H1 (cell line): ENCODE data around the gene ITIH1. TPM values are rescaled to one million over a fixed set of nuclear protein-coding genes. Genes with fewer than 3 reads are reported as not detected.

Experiments
- CTCF ChIA-PET: fragments of 300-600 bp; sonication (Branson Sonifier 250); formaldehyde crosslinking; loops from one replicate; lab custom pipeline; 2021; ENCODE audit not compliant: partially characterized antibody; lab: Charles Lee
- POLR2A ChIA-PET: fragments of 300-600 bp; sonication (Branson Sonifier 250); formaldehyde crosslinking; loops from one replicate; lab custom pipeline; 2021; ENCODE audit warnings: inconsistent platforms; ENCODE audit not compliant: partially characterized antibody; lab: Charles Lee
- DNase-seq, 2 experiments: peaks; one replicate each; pipeline versions ENCODE4 v3.0.0 to v3.0.0-alpha.2; 2010 to 2022; ENCODE audit warnings: low spot score in 2 of 2, low read depth in 1 of 2, mixed read lengths in 1 of 2
- FAIRE-seq: peaks from 2 replicates; lab custom pipeline; 2011; peaks lifted over from hg19 to GRCh38; lab: Jason Lieb, UNC
- H2AFZ ChIP-seq: 2 replicates; pipeline ENCODE4 v1.8.1; 2012; ENCODE audit warnings: low read length, inconsistent platforms
- H2AK5ac ChIP-seq: 2 replicates; pipeline ENCODE4 v1.6.1; 2013; ENCODE audit warnings: low read depth, low read length
- H2BK120ac ChIP-seq: replicated peaks from 2 replicates; pipeline ENCODE3; 2013; ENCODE audit warnings: low read depth, low read length, inconsistent platforms
- H2BK12ac ChIP-seq: 2 replicates; pipeline ENCODE4 v1.6.1; 2013; ENCODE audit warnings: low read depth, low read length
- H2BK15ac ChIP-seq: 2 replicates; pipeline ENCODE4 v1.6.1; 2013; ENCODE audit warnings: low read length
- H2BK20ac ChIP-seq: 2 replicates; pipeline ENCODE4 v1.6.1; 2013; ENCODE audit warnings: low read length
- H2BK5ac ChIP-seq: 2 replicates; pipeline ENCODE4 v1.6.1; 2013; ENCODE audit warnings: low read depth, low read length
- H3K14ac ChIP-seq: 2 replicates; pipeline ENCODE4 v1.6.1; 2013; ENCODE audit warnings: inconsistent platforms; ENCODE audit not compliant: insufficient read length
- H3K18ac ChIP-seq: 2 replicates; pipeline ENCODE4 v1.6.1; 2013; ENCODE audit warnings: low read length; ENCODE audit errors: extremely low read depth
- H3K23ac ChIP-seq: 2 replicates; pipeline ENCODE4 v1.6.1; 2013; ENCODE audit warnings: inconsistent platforms; ENCODE audit not compliant: insufficient read length
- H3K23me2 ChIP-seq: 2 replicates; pipeline ENCODE4 v1.6.1; 2013; ENCODE audit warnings: low read depth, low read length
- H3K27ac ChIP-seq: 2 replicates; pipeline ENCODE4 v1.6.1; 2011; ENCODE audit warnings: low read depth, low read length, inconsistent platforms
- H3K27me3 ChIP-seq, 4 experiments: replicated peaks in 1 of 4; 1 replicate in 1 of 4; 2 replicates in 3 of 4; pipeline versions ENCODE4 v1.6.1 to v1.8.1; 2011 to 2013; ENCODE audit warnings: low read length in 3 of 4, mild to moderate bottlenecking in 3 of 4, inconsistent platforms in 2 of 4, mixed read lengths in 2 of 4, moderate library complexity in 1 of 4; ENCODE audit not compliant: control insufficient read depth in 3 of 4, insufficient read depth in 3 of 4; ENCODE audit errors: extremely low read depth in 1 of 4
- H3K36me3 ChIP-seq, 4 experiments: 2 replicates each; pipeline versions ENCODE4 v1.6.1 to v1.8.1; 2011 to 2013; ENCODE audit warnings: mild to moderate bottlenecking in 4 of 4, low read length in 3 of 4, moderate library complexity in 2 of 4, control low read depth in 1 of 4, inconsistent platforms in 1 of 4; ENCODE audit not compliant: insufficient read depth in 4 of 4, control insufficient read depth in 2 of 4
- H3K4ac ChIP-seq: replicated peaks from 2 replicates; pipeline ENCODE3; 2013; ENCODE audit warnings: low read length, low read depth, mixed read lengths, inconsistent platforms; ENCODE audit not compliant: insufficient read length
- H3K4me1 ChIP-seq, 4 experiments: replicated peaks in 1 of 4; 1 replicate in 1 of 4; 2 replicates in 3 of 4; pipeline versions ENCODE4 v1.6.1 to v1.8.1; 2011 to 2013; ENCODE audit warnings: low read length in 3 of 4, inconsistent platforms in 2 of 4, mixed read lengths in 1 of 4; ENCODE audit not compliant: insufficient read depth in 4 of 4, control insufficient read depth in 3 of 4
- H3K4me2 ChIP-seq, 2 experiments: 2 replicates each; pipeline versions ENCODE4 v1.6.1 to v1.8.1; 2011 to 2013; ENCODE audit warnings: low read depth in 2 of 2, low read length in 2 of 2, control low read depth in 1 of 2, inconsistent platforms in 1 of 2, mild to moderate bottlenecking in 1 of 2; ENCODE audit not compliant: insufficient read depth in 1 of 2
- H3K4me3 ChIP-seq, 4 experiments: fragments of 200-600, 300-600 bp in 1 of 4; sonication (generic), shearing (Covaris generic), sonication (Bioruptor Twin) in 1 of 4; 2 replicates each; pipeline versions ENCODE4 v1.5.1 to v1.8.1; 2011 to 2016; ENCODE audit warnings: low read length in 4 of 4, low read depth in 3 of 4, control low read depth in 2 of 4, inconsistent platforms in 2 of 4, mild to moderate bottlenecking in 2 of 4, mixed read lengths in 1 of 4, moderate library complexity in 1 of 4; ENCODE audit not compliant: insufficient read depth in 2 of 4; ENCODE audit errors: extremely low read depth in 1 of 4
- H3K56ac ChIP-seq: replicated peaks from 2 replicates; pipeline ENCODE3; 2013; ENCODE audit warnings: low read depth, mild to moderate bottlenecking, mixed read lengths, low read length, inconsistent platforms; ENCODE audit not compliant: insufficient read length
- H3K79me1 ChIP-seq: 2 replicates; pipeline ENCODE4 v1.6.1; 2013; ENCODE audit warnings: low read depth, low read length, control low read depth
- H3K79me2 ChIP-seq, 2 experiments: 2 replicates each; pipeline versions ENCODE4 v1.6.1 to v1.8.1; 2012 to 2013; ENCODE audit warnings: low read length in 2 of 2, mild to moderate bottlenecking in 2 of 2, inconsistent platforms in 1 of 2; ENCODE audit not compliant: insufficient read depth in 2 of 2, control insufficient read depth in 1 of 2
- H3K9ac ChIP-seq, 4 experiments: replicated peaks in 1 of 4; 1 replicate in 1 of 4; 2 replicates in 3 of 4; pipeline versions ENCODE4 v1.6.1 to v1.8.1; 2011 to 2013; ENCODE audit warnings: low read depth in 3 of 4, low read length in 3 of 4, control low read depth in 2 of 4, mild to moderate bottlenecking in 2 of 4, moderate library complexity in 2 of 4, inconsistent platforms in 1 of 4; ENCODE audit errors: extremely low read depth in 1 of 4
- H3K9me3 ChIP-seq, 2 experiments: 2 replicates each; pipeline versions ENCODE4 v1.6.1 to v1.8.1; 2012 to 2013; ENCODE audit warnings: mild to moderate bottlenecking in 2 of 2, moderate library complexity in 2 of 2, control low read depth in 1 of 2, inconsistent platforms in 1 of 2, low read depth in 1 of 2, low read length in 1 of 2, mixed read lengths in 1 of 2; ENCODE audit not compliant: insufficient read depth in 2 of 2
- H4K20me1 ChIP-seq, 2 experiments: replicated peaks in 1 of 2; 2 replicates each; pipeline versions ENCODE3 to v1.8.1; 2011 to 2013; ENCODE audit warnings: inconsistent platforms in 2 of 2, low read length in 2 of 2, mild to moderate bottlenecking in 1 of 2; ENCODE audit not compliant: insufficient read depth in 2 of 2, control insufficient read depth in 1 of 2
- H4K5ac ChIP-seq: 2 replicates; pipeline ENCODE4 v1.6.1; 2013; ENCODE audit warnings: low read length, low read depth, mixed read lengths, inconsistent platforms; ENCODE audit not compliant: insufficient read length
- H4K8ac ChIP-seq: 2 replicates; pipeline ENCODE4 v1.8.0; 2013; ENCODE audit warnings: mild to moderate bottlenecking, moderate library complexity, low read length, inconsistent platforms; ENCODE audit not compliant: insufficient read depth; ENCODE audit errors: extremely low read depth
- H4K91ac ChIP-seq: replicated peaks from 2 replicates; pipeline ENCODE3; 2013; ENCODE audit warnings: low read length, mixed read lengths, inconsistent platforms; ENCODE audit not compliant: insufficient read length
- BCL11A ChIP-seq, 2 experiments: IDR thresholded peaks; one replicate each; pipeline ENCODE4 v1.6.1; 2011; ENCODE audit warnings: low read depth in 2 of 2, low read length in 2 of 2, mild to moderate bottlenecking in 2 of 2
- CEBPB ChIP-seq: IDR thresholded peaks from 2 replicates; pipeline ENCODE4 v1.6.1; 2012; ENCODE audit warnings: low read depth, low read length
- CHD2 ChIP-seq: IDR thresholded peaks from 2 replicates; pipeline ENCODE4 v1.6.1; 2012; ENCODE audit warnings: low read length, improper control_type of control experiment
- EP300 ChIP-seq, 2 experiments: IDR thresholded peaks; 1 replicate in 1 of 2; 2 replicates in 1 of 2; pipeline ENCODE4 v1.6.1; 2011 to 2012; ENCODE audit warnings: low read depth in 2 of 2, low read length in 2 of 2, mild to moderate bottlenecking in 2 of 2, borderline replicate concordance in 1 of 2, inconsistent platforms in 1 of 2, moderate library complexity in 1 of 2
- GABPA ChIP-seq: IDR thresholded peaks from 2 replicates; pipeline ENCODE4 v1.6.1; 2011; ENCODE audit warnings: mild to moderate bottlenecking, low read length, moderate library complexity, borderline replicate concordance; ENCODE audit not compliant: insufficient read depth
- HDAC2 ChIP-seq, 2 experiments: fragments of 300-600 bp in 1 of 2; sonication (generic) in 1 of 2; IDR thresholded peaks; 2 replicates each; pipeline ENCODE4 v1.6.1; 2011 to 2012; ENCODE audit warnings: low read depth in 2 of 2, low read length in 2 of 2, mild to moderate bottlenecking in 2 of 2, moderate library complexity in 2 of 2, borderline replicate concordance in 1 of 2, inconsistent platforms in 1 of 2
- JUND ChIP-seq: IDR thresholded peaks from 2 replicates; pipeline ENCODE4 v1.6.1; 2011; ENCODE audit warnings: mild to moderate bottlenecking, improper control_type of control experiment, low read length
- MAFK ChIP-seq: IDR thresholded peaks from 2 replicates; pipeline ENCODE4 v1.6.1; 2012; ENCODE audit warnings: low read depth, mild to moderate bottlenecking, improper control_type of control experiment, low read length
- SIN3A ChIP-seq, 2 experiments: IDR thresholded peaks in 1 of 2; conservative IDR thresholded peaks in 1 of 2; 2 replicates each; pipeline ENCODE4 v1.6.1; 2011 to 2012; ENCODE audit warnings: low read length in 2 of 2, improper control_type of control experiment in 1 of 2, low read depth in 1 of 2, mild to moderate bottlenecking in 1 of 2
- SRF ChIP-seq: IDR thresholded peaks from 2 replicates; pipeline ENCODE4 v1.6.1; 2011; ENCODE audit warnings: mild to moderate bottlenecking, low read depth, low read length, moderate library complexity
- ZNF274 ChIP-seq: IDR thresholded peaks from 2 replicates; pipeline ENCODE4 v1.7.0; 2012; ENCODE audit warnings: low read length, borderline replicate concordance; ENCODE audit errors: extremely low read depth
- WGBS, 2 experiments: shearing (Covaris generic) in 1 of 2; methylation state at CpG; one replicate each; pipeline versions ENCODE4 v1.1.6 to v1.1.7; 2013 to 2015; ENCODE audit warnings: low lambda C conversion rate in 2 of 2, mixed read lengths in 2 of 2, inconsistent platforms in 1 of 2, low coverage in 1 of 2, missing lambda C conversion rate in 1 of 2; ENCODE audit not compliant: insufficient replicate concordance in 2 of 2, insufficient coverage in 1 of 2, insufficient read length in 1 of 2; ENCODE audit errors: extremely low coverage in 1 of 2, missing lambda C conversion rate in 1 of 2; 5-methylcytosine and 5-hydroxymethylcytosine counted together
- polyA plus RNA-seq, 7 experiments: library from polyadenylated mRNA; depleted of rRNA in 3 of 7; stranded (reverse) in 5 of 7; unstranded in 2 of 7; fragments of >200 nt in 5 of 7; fragments of 200-250 nt in 2 of 7; gene quantifications; 1 replicate in 5 of 7; 2 replicates in 1 of 7; 4 replicates in 1 of 7; pipeline versions ENCODE4 v1.2.1 to v1.2.3, GENCODE V29; 2011 to 2013; ENCODE audit warnings: missing spikeins in 2 of 7, mixed read lengths in 2 of 7
- total RNA-seq: library from RNA; stranded (reverse); fragmentation: NEBNext Ultra II Directional; extraction: Animal tissue kit (Norgen Biotek cat#: 25700); gene quantifications from 2 replicates; pipeline ENCODE4 v1.2.1, GENCODE V29; 2021

The ITIH1 gene
- total and polyA plus RNA-seq, 2 of the 8 experiments (the other 6 are each of a cell fraction or from before 2014, with no cell fraction given): not detected

DNA sequence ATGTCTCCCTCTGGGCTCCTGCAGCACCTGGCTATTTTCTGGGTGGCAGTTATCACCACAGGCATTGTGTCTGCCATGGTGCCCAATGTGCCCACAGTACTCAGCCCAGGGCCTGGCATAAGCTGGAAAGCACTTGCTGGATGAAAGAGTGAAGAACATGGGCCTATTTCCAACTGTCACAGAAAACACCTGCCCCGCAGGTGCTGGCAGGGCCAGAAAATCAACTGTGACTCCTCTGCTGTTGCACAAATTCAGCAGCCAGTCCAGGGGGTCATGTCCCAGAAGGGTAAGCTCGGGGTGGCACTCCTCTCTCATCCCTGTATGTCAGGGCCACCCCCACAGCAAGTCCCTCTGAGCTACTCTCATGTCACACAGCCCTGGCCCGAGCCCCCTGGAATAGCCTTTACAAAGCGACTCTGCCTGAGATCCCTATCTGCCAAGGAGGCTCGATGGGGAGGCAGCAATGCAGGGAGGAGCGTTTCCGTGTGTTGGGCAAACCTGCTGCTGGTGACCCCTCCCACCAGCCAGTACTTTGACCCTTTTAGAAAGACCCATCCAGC, 34.1 kb downstream of the ITIH1 start:
- no peaks in the 10 kb centered on the region for H3K36me3 ChIP-seq
- FAIRE-seq (no peak), DNase-seq (no peak)
- no peak overlapping the region for H3K4me3 ChIP-seq
- no peak overlapping the region for H2BK20ac ChIP-seq
- H3K18ac ChIP-seq: no peak overlapping the region
- H4K5ac ChIP-seq: no peak overlapping the region
- H3K23ac ChIP-seq: no peak overlapping the region
- no peak overlapping the region for H3K9ac ChIP-seq
- H2AK5ac ChIP-seq: no peak overlapping the region
- no peak overlapping the region for H2AFZ ChIP-seq
- no peak overlapping the region for H2BK15ac ChIP-seq
- H3K27ac ChIP-seq: no peak overlapping the region
- H3K23me2 ChIP-seq: peaks cover 5% of the 10 kb centered on the region; the same call in 1 of the 2 replicates
- no peak overlapping the region for H2BK5ac ChIP-seq
- CTCF ChIA-PET: interaction anchor here (0.6 to 7.5 kb wide), 8 partner anchors 8 to 435 kb away, joined by 3 to 86 read pairs (median 6); no protein-coding TSS in a partner anchor
- no peak for TF ChIP-seq CHD2
- TF ChIP-seq SIN3A (conservative IDR thresholded peaks at IDR 0.05 in 1 of 2, IDR thresholded peaks at IDR 0.05 in 1 of 2; ENCODE audit: low read depth in 1 of 2, low read length in 2 of 2): no peak
- TF ChIP-seq SRF: no peak
- no peak for TF ChIP-seq JUND
- no peak for TF ChIP-seq HDAC2 (IDR thresholded peaks at IDR 0.05; ENCODE audit: borderline replicate concordance in 1 of 2, low read depth in 2 of 2, low read length in 2 of 2)
- TF ChIP-seq ZNF274: no peak
- TF ChIP-seq CEBPB: no peak
- TF ChIP-seq MAFK: no peak
- TF ChIP-seq GABPA: no peak
- no peak for TF ChIP-seq BCL11A (IDR thresholded peaks at IDR 0.05; ENCODE audit: low read depth in 2 of 2, low read length in 2 of 2)
- TF ChIP-seq EP300 (IDR thresholded peaks at IDR 0.05; ENCODE audit: borderline replicate concordance in 1 of 2, low read depth in 2 of 2, low read length in 2 of 2): no peak
- H3K14ac ChIP-seq: no peak overlapping the region
- no peak overlapping the region for H3K56ac ChIP-seq
- H4K8ac ChIP-seq: no peak overlapping the region; the same call in 1 of the 2 replicates
- no peak overlapping the region for H4K91ac ChIP-seq
- H4K20me1 ChIP-seq: no peaks in the 10 kb centered on the region
- no peaks in the 10 kb centered on the region; a peak in 1 of 7 replicates for H3K27me3 ChIP-seq
- H3K79me1 ChIP-seq: no peaks in the 10 kb centered on the region
- H3K4me1 ChIP-seq: no peaks in the 10 kb centered on the region
- no peaks in the 10 kb centered on the region for H3K79me2 ChIP-seq
- H3K4me2 ChIP-seq: no peak overlapping the region
- WGBS, 2 experiments: 81% methylated on average over 7 of the region's 7 CpGs; no CpG with 5 or more reads in 1 of the 2 experiments
- H3K9me3 ChIP-seq: no peaks in the 10 kb centered on the region
- POLR2A ChIA-PET: interaction anchor here (1.2 kb wide), 2 partner anchors 9 to 11 kb away, joined by 3 to 4 read pairs; no protein-coding TSS in a partner anchor
- no peak overlapping the region for H3K4ac ChIP-seq
- H2BK12ac ChIP-seq: no peak overlapping the region
- no peak overlapping the region for H2BK120ac ChIP-seq
